Vagina (tissue), 1 donor: ENCODE data around the gene LHPP. TPM values are rescaled to one million over a fixed set of nuclear protein-coding genes. Genes with fewer than 3 reads are reported as not detected.

Experiments
- total RNA-seq: library from RNA; depleted of rRNA; stranded (reverse); fragments of >200 nt; gene quantifications from one replicate; pipeline ENCODE4 v1.2.3, GENCODE V29; 2016

The LHPP gene
- total RNA-seq, 1 donor from 2014 or later, result 20.1 TPM

Other genes with a start within 250 kb of the LHPP start
- gene OAT, start 42.9 kb upstream of the LHPP start, total RNA-seq, result 83.2 TPM
- 0.98 TPM for gene NKX1-2, start 11.8 kb upstream of the LHPP start, total RNA-seq